HFFc6 (cell line): ENCODE results near the gene POLR2E. TPM values are rescaled to one million over a fixed set of nuclear protein-coding genes. Genes with fewer than 3 reads are reported as not detected.

ENCODE experiments used
- DNase-seq: peaks from one replicate; pipeline ENCODE4 v3.0.0-alpha.2; 2018
- H3K27ac Mint-ChIP-seq: 2 replicates; pipeline ENCODE4 v1.8.0; 2020; ENCODE audit warnings: mild to moderate bottlenecking, mixed read lengths
- H3K27me3 Mint-ChIP-seq: 2 replicates; pipeline ENCODE4 v1.8.0; 2021; ENCODE audit warnings: mild to moderate bottlenecking, moderate library complexity, mixed read lengths; ENCODE audit not compliant: insufficient read depth
- H3K36me3 Mint-ChIP-seq: 2 replicates; pipeline ENCODE4 v1.8.0; 2021; ENCODE audit warnings: low read depth, mixed read lengths
- H3K4me1 Mint-ChIP-seq: 2 replicates; pipeline ENCODE4 v1.8.0; 2020; ENCODE audit warnings: low read depth, mixed read lengths
- H3K4me3 Mint-ChIP-seq: 2 replicates; pipeline ENCODE4 v1.8.0; 2020; ENCODE audit warnings: mild to moderate bottlenecking, moderate library complexity, mixed read lengths
- H3K9me3 Mint-ChIP-seq: 2 replicates; pipeline ENCODE4 v1.8.0; 2020; ENCODE audit warnings: mild to moderate bottlenecking, mixed read lengths
- total RNA-seq, 6 experiments: library from RNA; stranded (reverse); fragmentation: NEBNext Ultra II Directional; extraction: Animal tissue kit (Norgen Biotek cat#: 25700); gene quantifications; 2 replicates in 1 of 6; 3 replicates in 5 of 6; pipeline ENCODE4 v1.2.3, GENCODE V29; 2021
- TF ChIP-seq, protein P1 (sequence below): fragments of 200-600 bp; sonication (generic); IDR thresholded peaks from 2 replicates; pipeline ENCODE4 v1.5.0; 2021; ENCODE audit warnings: antibody characterized with exemption, mild to moderate bottlenecking

POLR2E gene
- total RNA-seq, 6 experiments from 2014 or later = 224 to 289 (median 250) TPM

DNA sequence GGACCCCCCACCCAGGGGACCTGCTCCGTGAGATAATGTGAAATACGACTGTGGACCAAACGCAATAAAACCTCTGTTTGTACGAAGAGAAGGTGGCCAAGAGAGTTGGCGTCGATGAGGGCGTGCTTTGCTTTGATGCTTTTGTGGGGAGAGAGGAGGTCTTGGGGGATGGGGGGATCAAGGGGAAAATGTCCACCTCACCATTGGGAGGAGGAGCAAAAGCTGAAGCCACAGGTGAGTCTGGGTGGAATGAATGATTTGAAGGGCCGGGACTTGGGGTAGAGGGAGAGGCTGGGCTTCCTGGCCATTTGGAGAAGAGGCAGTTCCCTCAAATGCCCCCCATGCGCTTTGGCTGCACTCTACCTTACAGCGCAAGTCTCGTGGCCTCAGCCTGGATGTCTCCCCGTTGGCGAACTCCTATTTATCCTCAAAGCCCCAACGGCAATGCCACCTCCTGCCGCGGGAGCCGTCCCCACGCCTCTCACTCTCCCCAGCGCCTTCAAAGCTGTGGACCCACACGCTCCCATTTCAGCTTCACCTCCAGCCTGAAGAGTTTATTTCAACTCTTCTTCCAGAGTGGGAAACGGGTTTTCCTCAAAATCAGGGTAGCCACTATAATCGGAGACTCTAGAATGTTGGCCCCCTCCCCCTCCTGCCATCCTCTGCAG, 56.1 kb downstream of the POLR2E start:
- H3K27me3 Mint-ChIP-seq = peaks cover 32% of the 10 kb centered on the region
- no peak for DNase-seq
- H3K9me3 Mint-ChIP-seq = peaks cover 6% of the 10 kb centered on the region; the same call in 1 of the 2 replicates
- H3K4me1 Mint-ChIP-seq = peaks cover 36% of the 10 kb centered on the region
- peaks cover 10% of the 10 kb centered on the region for H3K36me3 Mint-ChIP-seq
- peak overlapping the region; percentile 91 for H3K4me3 Mint-ChIP-seq
- TF ChIP-seq, protein P1, sequence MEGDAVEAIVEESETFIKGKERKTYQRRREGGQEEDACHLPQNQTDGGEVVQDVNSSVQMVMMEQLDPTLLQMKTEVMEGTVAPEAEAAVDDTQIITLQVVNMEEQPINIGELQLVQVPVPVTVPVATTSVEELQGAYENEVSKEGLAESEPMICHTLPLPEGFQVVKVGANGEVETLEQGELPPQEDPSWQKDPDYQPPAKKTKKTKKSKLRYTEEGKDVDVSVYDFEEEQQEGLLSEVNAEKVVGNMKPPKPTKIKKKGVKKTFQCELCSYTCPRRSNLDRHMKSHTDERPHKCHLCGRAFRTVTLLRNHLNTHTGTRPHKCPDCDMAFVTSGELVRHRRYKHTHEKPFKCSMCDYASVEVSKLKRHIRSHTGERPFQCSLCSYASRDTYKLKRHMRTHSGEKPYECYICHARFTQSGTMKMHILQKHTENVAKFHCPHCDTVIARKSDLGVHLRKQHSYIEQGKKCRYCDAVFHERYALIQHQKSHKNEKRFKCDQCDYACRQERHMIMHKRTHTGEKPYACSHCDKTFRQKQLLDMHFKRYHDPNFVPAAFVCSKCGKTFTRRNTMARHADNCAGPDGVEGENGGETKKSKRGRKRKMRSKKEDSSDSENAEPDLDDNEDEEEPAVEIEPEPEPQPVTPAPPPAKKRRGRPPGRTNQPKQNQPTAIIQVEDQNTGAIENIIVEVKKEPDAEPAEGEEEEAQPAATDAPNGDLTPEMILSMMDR = no peak
- peak overlapping the region; percentile 49 for H3K27ac Mint-ChIP-seq

DNA sequence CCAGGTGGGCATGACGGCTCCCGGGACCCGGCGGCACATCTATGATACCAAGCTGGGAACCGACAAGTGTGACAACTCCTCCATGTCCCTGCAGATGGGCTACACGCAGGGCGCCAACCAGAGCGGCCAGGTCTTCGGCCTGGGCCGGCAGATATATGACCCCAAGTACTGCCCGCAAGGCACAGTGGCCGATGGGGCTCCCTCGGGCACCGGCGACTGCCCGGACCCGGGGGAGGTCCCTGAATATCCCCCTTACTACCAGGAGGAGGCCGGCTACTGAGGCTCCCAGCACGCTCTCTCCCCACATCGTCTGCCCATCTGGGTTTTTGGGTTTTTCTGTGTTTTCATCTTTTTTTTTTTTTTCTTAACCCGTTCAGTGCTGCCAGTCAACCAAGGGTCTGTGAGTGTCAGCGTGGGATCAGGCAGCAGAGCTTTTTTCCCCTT, 57.5 kb downstream of the POLR2E start:
- peaks cover 36% of the 10 kb centered on the region for H3K4me1 Mint-ChIP-seq
- peaks cover 33% of the 10 kb centered on the region for H3K27me3 Mint-ChIP-seq
- TF ChIP-seq, protein P1 = no peak
- H3K27ac Mint-ChIP-seq = peak overlapping the region; percentile 48; the same call in 1 of the 2 replicates
- no peak for DNase-seq
- peaks cover 10% of the 10 kb centered on the region for H3K36me3 Mint-ChIP-seq
- peaks cover 6% of the 10 kb centered on the region; the same call in 1 of the 2 replicates for H3K9me3 Mint-ChIP-seq
- peak overlapping the region; percentile 28 for H3K4me3 Mint-ChIP-seq

Other genes with a start within 250 kb of the POLR2E start
- gene ELANE, start 243.1 kb downstream of the POLR2E start, total RNA-seq = under 1 TPM in 1 of 6 experiments, not detected in 5; 0.21 TPM
- 1 to 10 TPM in 3 of 6 experiments, under 1 TPM in 3; 0.84 to 1.7 (median 0.98) TPM for gene CFD, start 235.7 kb downstream of the POLR2E start, total RNA-seq
- gene MED16, start 202.2 kb downstream of the POLR2E start, total RNA-seq = 10 to 100 TPM; 58.1 to 91.0 (median 70.9) TPM
- gene RNU6-9, start 201.9 kb downstream of the POLR2E start, total RNA-seq = not detected
- 10 to 100 TPM; 41.9 to 53.4 (median 45.9) TPM for gene R3HDM4, start 182.2 kb downstream of the POLR2E start, total RNA-seq
- not detected for gene KISS1R, start 178.0 kb downstream of the POLR2E start, total RNA-seq
- 10 to 100 TPM; 35.1 to 44.2 (median 38.4) TPM for gene ARID3A, start 169.3 kb downstream of the POLR2E start, total RNA-seq
- gene WDR18, start 111.0 kb downstream of the POLR2E start, total RNA-seq = 10 to 100 TPM; 47.5 to 55.8 (median 51.3) TPM
- gene GRIN3B, start 95.0 kb downstream of the POLR2E start, total RNA-seq = under 1 TPM; 0.34 to 0.66 (median 0.41) TPM
- 100 to 1,000 TPM; 127 to 164 (median 149) TPM for gene TMEM259, start 74.3 kb downstream of the POLR2E start, total RNA-seq
- not detected for gene RNU6-2, start 73.9 kb downstream of the POLR2E start, total RNA-seq
- gene CNN2, start 68.8 kb downstream of the POLR2E start, total RNA-seq = 100 to 1,000 TPM; 483 to 579 (median 507) TPM
- 1 to 10 TPM; 4.6 to 8.1 (median 6.6) TPM for gene ABCA7, start 55.3 kb downstream of the POLR2E start, total RNA-seq
- gene ARHGAP45, start 28.2 kb downstream of the POLR2E start, total RNA-seq = under 1 TPM; 0.28 to 0.74 (median 0.60) TPM
- gene GPX4, start 8.6 kb upstream of the POLR2E start, total RNA-seq = 100 to 1,000 TPM; 193 to 237 (median 223) TPM
- 10 to 100 TPM; 33.7 to 49.8 (median 41.5) TPM for gene SBNO2, start 78.9 kb upstream of the POLR2E start, total RNA-seq
- 10 to 100 TPM; 52.9 to 59.1 (median 56.7) TPM for gene STK11, start 110.4 kb upstream of the POLR2E start, total RNA-seq
- 10 to 100 TPM in 1 of 6 experiments, 1 to 10 TPM in 5; 7.6 to 12.7 (median 8.6) TPM for gene CBARP, start 142.6 kb upstream of the POLR2E start, total RNA-seq
- gene ATP5F1D, start 146.4 kb upstream of the POLR2E start, total RNA-seq = 100 to 1,000 TPM; 190 to 243 (median 217) TPM
- 10 to 100 TPM; 58.4 to 73.3 (median 67.4) TPM for gene MIDN, start 153.2 kb upstream of the POLR2E start, total RNA-seq
- 100 to 1,000 TPM; 160 to 243 (median 190) TPM for gene CIRBP, start 174.0 kb upstream of the POLR2E start, total RNA-seq
- 10 to 100 TPM; 54.2 to 77.6 (median 63.8) TPM for gene FAM174C, start 180.2 kb upstream of the POLR2E start, total RNA-seq
- not detected for gene EFNA2, start 190.5 kb upstream of the POLR2E start, total RNA-seq